GM23338 (cell line): Measurements from ENCODE around the gene ZFP62. TPM values are rescaled to one million over a fixed set of nuclear protein-coding genes. Genes with fewer than 3 reads are reported as not detected.
A peak's percentile ranks its signal among the peaks of the same experiment; 100 is the strongest.
"Not testable (repeated sequence)": the region's sequence is repeated elsewhere in the genome, so short reads cannot be mapped to it uniquely, and the experiment has no call there.

Source experiments
- ATAC-seq: fragments of 200-7000 bp; cut with Tn5 transposase; 3 replicates; pipeline ENCODE4 v1.9.1; 2020
- DNase-seq: peaks from one replicate; pipeline ENCODE4 v3.0.0-alpha.2; 2015; ENCODE audit warnings: low spot score
- H2AFZ ChIP-seq: fragments of 200-600 bp; sonication (generic); 2 replicates; pipeline ENCODE4 v1.8.0; 2016; ENCODE audit warnings: antibody characterized with exemption, mild to moderate bottlenecking, moderate library complexity
- H3F3A ChIP-seq: fragments of 200-600 bp; sonication (generic); replicated peaks from 2 replicates; pipeline ENCODE4 v1.8.0; 2017; ENCODE audit warnings: antibody characterized with exemption, mixed run types, low read depth
- H3K27ac ChIP-seq: fragments of 200-600 bp; sonication (generic); 2 replicates; pipeline ENCODE4 v1.6.1; 2016; ENCODE audit warnings: low read depth
- H3K27me3 ChIP-seq: fragments of 200-600 bp; sonication (generic); 2 replicates; pipeline ENCODE4 v1.8.0; 2016; ENCODE audit warnings: mild to moderate bottlenecking, mixed run types, moderate library complexity; ENCODE audit not compliant: insufficient read depth
- H3K36me3 ChIP-seq: fragments of 200-600 bp; sonication (generic); 2 replicates; pipeline ENCODE4 v1.8.0; 2016; ENCODE audit warnings: mild to moderate bottlenecking; ENCODE audit not compliant: insufficient read depth
- H3K4me1 ChIP-seq: fragments of 200-600 bp; sonication (generic); 2 replicates; pipeline ENCODE4 v1.8.0; 2016; ENCODE audit warnings: mild to moderate bottlenecking, moderate library complexity; ENCODE audit not compliant: insufficient read depth
- H3K4me2 ChIP-seq: fragments of 200-600 bp; sonication (generic); 2 replicates; pipeline ENCODE4 v1.7.1; 2017; ENCODE audit warnings: mixed run types
- H3K4me3 ChIP-seq: fragments of 200-600 bp; sonication (generic); 2 replicates; pipeline ENCODE4 v1.6.1; 2016; ENCODE audit warnings: mixed run types
- H3K79me2 ChIP-seq: fragments of 200-600 bp; sonication (generic); replicated peaks from 2 replicates; pipeline ENCODE4 v1.8.0; 2017; ENCODE audit warnings: mild to moderate bottlenecking; ENCODE audit not compliant: insufficient read depth
- H3K9me2 ChIP-seq: fragments of 200-600 bp; sonication (generic); 2 replicates; pipeline ENCODE4 v1.8.0; 2017; ENCODE audit not compliant: insufficient read depth
- H4K20me1 ChIP-seq: fragments of 200-600 bp; sonication (generic); replicated peaks from 2 replicates; pipeline ENCODE4 v1.8.0; 2017; ENCODE audit warnings: mild to moderate bottlenecking; ENCODE audit not compliant: insufficient read depth
- H3K27ac Mint-ChIP-seq: 2 replicates; pipeline ENCODE4 v1.8.0; 2020; ENCODE audit warnings: inconsistent platforms, mild to moderate bottlenecking, moderate library complexity, mixed read lengths
- H3K27me3 Mint-ChIP-seq: 3 replicates; pipeline ENCODE4 v1.8.0; 2022; ENCODE audit warnings: low read depth, mild to moderate bottlenecking, moderate library complexity, mixed read lengths, inconsistent platforms; ENCODE audit not compliant: insufficient read depth, poor library complexity
- H3K36me3 Mint-ChIP-seq: 3 replicates; pipeline ENCODE4 v1.8.0; 2021; ENCODE audit warnings: low read depth, mild to moderate bottlenecking, inconsistent platforms, moderate library complexity, mixed read lengths
- H3K4me1 Mint-ChIP-seq: 3 replicates; pipeline ENCODE4 v1.8.0; 2020; ENCODE audit warnings: mild to moderate bottlenecking, inconsistent platforms, mixed read lengths
- H3K4me3 Mint-ChIP-seq: 3 replicates; pipeline ENCODE4 v1.8.0; 2021; ENCODE audit warnings: moderate library complexity, mild to moderate bottlenecking, inconsistent platforms, mixed read lengths
- H3K9me3 Mint-ChIP-seq: 3 replicates; pipeline ENCODE4 v1.8.0; 2020; ENCODE audit warnings: moderate library complexity, mild to moderate bottlenecking, inconsistent platforms, mixed read lengths
- EZH2 ChIP-seq: fragments of 200-600 bp; sonication (generic); IDR thresholded peaks from one replicate; pipeline ENCODE4 v1.8.0; 2017; ENCODE audit warnings: antibody characterized with exemption, mild to moderate bottlenecking, low read depth; ENCODE audit not compliant: unreplicated experiment
- JUNB ChIP-seq: IDR thresholded peaks from one replicate; pipeline ENCODE4 v1.6.1; 2016; ENCODE audit warnings: antibody characterized with exemption; ENCODE audit not compliant: unreplicated experiment
- ZNF331 ChIP-seq: fragments of 250-450 bp; sonication (Bioruptor Pico); IDR thresholded peaks from 2 replicates; pipeline ENCODE4 v1.5.0; 2020; ENCODE audit warnings: low read depth, mild to moderate bottlenecking, moderate library complexity
- polyA plus RNA-seq: library from polyadenylated mRNA; unstranded; fragments of >200 nt; fragmentation: Nextera tagmentation; extraction: Ambion mirVana; gene quantifications from 2 replicates; pipeline ENCODE4 v1.2.1, GENCODE V29; 2016
- total RNA-seq: library from RNA; depleted of rRNA; stranded (reverse); fragments of >200 nt; shearing (Covaris generic); gene quantifications from 2 replicates; pipeline ENCODE4 v1.2.3, GENCODE V29; 2014
- TF ChIP-seq, protein P1 (sequence below), 2 experiments: fragments of 200-600 bp in 1 of 2; sonication (generic) in 1 of 2; conservative IDR thresholded peaks; 2 replicates each; pipeline versions ENCODE4 v1.5.1 to v1.6.1; 2016 to 2017; ENCODE audit warnings: antibody characterized with exemption in 2 of 2, low read depth in 2 of 2, mild to moderate bottlenecking in 2 of 2, moderate library complexity in 1 of 2
- TF ChIP-seq, protein P2 (sequence below): IDR thresholded peaks from 2 replicates; pipeline ENCODE4 v1.6.1; 2016; ENCODE audit warnings: antibody characterized with exemption

The ZFP62 gene
- total and polyA plus RNA-seq, 2 experiments from 2014 or later, result 32.9 to 33.2 TPM

DNA sequence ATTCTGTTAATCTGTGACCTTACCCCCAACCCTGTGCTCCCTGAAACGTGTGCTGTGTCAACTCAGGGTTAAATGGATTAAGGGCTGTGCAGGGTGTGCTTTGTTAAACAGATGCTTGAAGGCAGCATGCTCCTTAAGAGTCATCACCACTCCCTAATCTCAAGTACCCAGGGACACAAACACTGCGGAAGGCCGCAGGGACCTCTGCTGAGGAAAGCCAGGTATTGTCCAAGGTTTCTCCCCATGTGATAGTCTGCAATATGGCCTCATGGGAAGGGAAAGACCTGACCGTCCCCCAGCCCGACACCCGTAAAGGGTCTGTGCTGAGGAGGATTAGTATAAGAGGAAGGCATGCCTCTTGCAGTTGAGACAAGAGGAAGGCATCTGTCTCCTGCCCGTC, 33.7 kb downstream of the ZFP62 start:
- H3K4me3 ChIP-seq, H3K27ac ChIP-seq, H3K4me2 ChIP-seq, H3K4me1 ChIP-seq, H4K20me1 ChIP-seq, H3F3A ChIP-seq, H3K4me3 Mint-ChIP-seq, DNase-seq, ATAC-seq, H3K36me3 ChIP-seq, H2AFZ ChIP-seq, H3K79me2 ChIP-seq, H3K27ac Mint-ChIP-seq, H3K9me2 ChIP-seq: not testable (repeated sequence)
- H3K27me3 ChIP-seq, result peaks cover 39% of the 10 kb centered on the region
- Mint-ChIP-seq H3K27me3 (peaks cover 41% of the 10 kb centered on the region), H3K36me3 (peaks cover 36% of the 10 kb centered on the region), H3K4me1 (peaks cover 22% of the 10 kb centered on the region), H3K9me3 (peaks cover 39% of the 10 kb centered on the region)
- TF ChIP-seq, protein P1, sequence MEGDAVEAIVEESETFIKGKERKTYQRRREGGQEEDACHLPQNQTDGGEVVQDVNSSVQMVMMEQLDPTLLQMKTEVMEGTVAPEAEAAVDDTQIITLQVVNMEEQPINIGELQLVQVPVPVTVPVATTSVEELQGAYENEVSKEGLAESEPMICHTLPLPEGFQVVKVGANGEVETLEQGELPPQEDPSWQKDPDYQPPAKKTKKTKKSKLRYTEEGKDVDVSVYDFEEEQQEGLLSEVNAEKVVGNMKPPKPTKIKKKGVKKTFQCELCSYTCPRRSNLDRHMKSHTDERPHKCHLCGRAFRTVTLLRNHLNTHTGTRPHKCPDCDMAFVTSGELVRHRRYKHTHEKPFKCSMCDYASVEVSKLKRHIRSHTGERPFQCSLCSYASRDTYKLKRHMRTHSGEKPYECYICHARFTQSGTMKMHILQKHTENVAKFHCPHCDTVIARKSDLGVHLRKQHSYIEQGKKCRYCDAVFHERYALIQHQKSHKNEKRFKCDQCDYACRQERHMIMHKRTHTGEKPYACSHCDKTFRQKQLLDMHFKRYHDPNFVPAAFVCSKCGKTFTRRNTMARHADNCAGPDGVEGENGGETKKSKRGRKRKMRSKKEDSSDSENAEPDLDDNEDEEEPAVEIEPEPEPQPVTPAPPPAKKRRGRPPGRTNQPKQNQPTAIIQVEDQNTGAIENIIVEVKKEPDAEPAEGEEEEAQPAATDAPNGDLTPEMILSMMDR (conservative IDR thresholded peaks at IDR 0.05; ENCODE audit: low read depth in 2 of 2), result peak in 1 of 2 experiments; percentile 24; a peak in 2 of 4 replicates

DNA sequence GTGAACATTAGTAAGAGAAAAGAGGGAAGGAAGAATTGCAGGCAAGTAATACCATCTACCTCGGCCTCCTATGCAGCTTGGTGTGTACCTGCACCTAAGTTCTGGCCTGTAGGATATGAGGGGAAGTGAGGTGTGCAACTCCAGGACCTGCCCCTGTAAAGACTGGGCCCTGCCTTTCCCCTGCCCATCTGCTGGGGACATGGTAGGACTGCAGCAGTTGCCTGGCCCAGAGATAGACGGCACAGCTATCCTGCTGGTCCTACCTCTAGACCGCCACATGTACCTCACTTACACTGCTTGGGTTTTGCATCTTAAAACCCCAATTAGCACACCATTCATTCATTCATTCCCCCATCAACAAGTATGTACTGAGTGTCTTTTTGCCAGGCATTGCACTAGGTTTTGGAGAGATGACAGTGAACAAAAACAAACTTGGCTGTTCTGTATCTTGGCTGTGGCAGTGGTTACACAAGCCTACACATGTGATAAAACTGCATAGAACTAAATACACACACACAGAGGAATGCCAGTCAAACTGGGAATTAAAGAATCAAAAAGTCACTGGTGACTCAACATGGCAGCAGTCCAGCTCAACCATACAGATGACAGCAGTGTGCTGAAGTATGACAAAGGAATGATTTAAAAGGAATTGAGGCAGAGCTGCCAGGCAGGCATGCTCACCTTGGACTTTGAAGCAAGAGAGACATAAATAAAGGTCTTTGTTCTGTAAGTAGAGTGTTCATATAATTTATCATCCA, 35.1 kb downstream of the ZFP62 start:
- Mint-ChIP-seq H3K9me3 (peaks cover 34% of the 10 kb centered on the region), H3K36me3 (peaks cover 31% of the 10 kb centered on the region), H3K27me3 (peaks cover 31% of the 10 kb centered on the region), H3K4me1 (peaks cover 18% of the 10 kb centered on the region), H3K27ac (no peak overlapping the region), H3K4me3 (no peak overlapping the region)
- no peak for DNase-seq
- no peak overlapping the region for H3K4me2 ChIP-seq
- TF ChIP-seq ZNF331 (CRISPR knock-in tag) (no peak), JUNB (no peak), EZH2 (no peak)
- TF ChIP-seq, protein P2, sequence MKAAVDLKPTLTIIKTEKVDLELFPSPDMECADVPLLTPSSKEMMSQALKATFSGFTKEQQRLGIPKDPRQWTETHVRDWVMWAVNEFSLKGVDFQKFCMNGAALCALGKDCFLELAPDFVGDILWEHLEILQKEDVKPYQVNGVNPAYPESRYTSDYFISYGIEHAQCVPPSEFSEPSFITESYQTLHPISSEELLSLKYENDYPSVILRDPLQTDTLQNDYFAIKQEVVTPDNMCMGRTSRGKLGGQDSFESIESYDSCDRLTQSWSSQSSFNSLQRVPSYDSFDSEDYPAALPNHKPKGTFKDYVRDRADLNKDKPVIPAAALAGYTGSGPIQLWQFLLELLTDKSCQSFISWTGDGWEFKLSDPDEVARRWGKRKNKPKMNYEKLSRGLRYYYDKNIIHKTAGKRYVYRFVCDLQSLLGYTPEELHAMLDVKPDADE, result no peak
- H4K20me1 ChIP-seq, result 0 out of 2 replicates have a peak, but pooled peaks cover 7% of the 10 kb centered on the region
- no peaks in the 10 kb centered on the region for H3K4me1 ChIP-seq
- H3K27me3 ChIP-seq, result peaks cover 31% of the 10 kb centered on the region
- no peaks in the 10 kb centered on the region for H3K79me2 ChIP-seq
- H2AFZ ChIP-seq, result no peak overlapping the region
- H3K27ac ChIP-seq, result no peak overlapping the region
- no peaks in the 10 kb centered on the region for H3K9me2 ChIP-seq
- ATAC-seq, result no peak; the same call in 2 of the 3 replicates
- no peaks in the 10 kb centered on the region for H3F3A ChIP-seq
- H3K4me3 ChIP-seq, result no peak overlapping the region
- H3K36me3 ChIP-seq, result peaks cover 4% of the 10 kb centered on the region; the same call in 1 of the 2 replicates
